B cell (primary cell): ENCODE results near the gene IPO4. TPM values are rescaled to one million over a fixed set of nuclear protein-coding genes. Genes with fewer than 3 reads are reported as not detected.

ENCODE experiments used
- ATAC-seq: fragments of 200-7000 bp; cut with Tn5 transposase; one replicate; pipeline ENCODE4 v1.10.0; 2021; ENCODE audit warnings: low read depth, mild to moderate bottlenecking, moderate number of reproducible peaks, moderate library complexity
- CTCF ChIA-PET: fragments of 350-600 bp; sonication (Branson Sonifier 250); formaldehyde crosslinking; loops from one replicate; lab custom pipeline; 2021; ENCODE audit warnings: antibody characterized with exemption, inconsistent platforms; lab: Charles Lee
- POLR2A ChIA-PET: fragments of 350-600 bp; sonication (Branson Sonifier 250); formaldehyde crosslinking; loops from one replicate; lab custom pipeline; 2021; ENCODE audit warnings: antibody characterized with exemption; lab: Charles Lee
- DNase-seq: peaks from one replicate; pipeline ENCODE4 v3.0.0; 2013
- H2AFZ ChIP-seq: 2 replicates; pipeline ENCODE4 v1.6.1; 2012; ENCODE audit warnings: mild to moderate bottlenecking, low read depth, low read length; ENCODE audit not compliant: insufficient read depth, poor library complexity, severe bottlenecking
- H3K27ac ChIP-seq, 2 donors: 1 replicate in 1 of 2; 2 replicates in 1 of 2; pipeline ENCODE4 v1.5.1; 2012 to 2013; ENCODE audit warnings: low read length in 2 of 2, mild to moderate bottlenecking in 2 of 2, moderate library complexity in 1 of 2
- H3K27me3 ChIP-seq, 4 experiments: fragments of 200-600 bp in 1 of 4; sonication (generic) in 1 of 4; replicated peaks in 1 of 4; 1 replicate in 2 of 4; 2 replicates in 2 of 4; pipeline versions ENCODE4 v1.6.1 to v1.7.0; 2013 to 2016; ENCODE audit warnings: low read length in 3 of 4, mild to moderate bottlenecking in 2 of 4, mixed read lengths in 1 of 4, moderate library complexity in 1 of 4; ENCODE audit not compliant: insufficient read depth in 4 of 4, control insufficient read depth in 3 of 4; ENCODE audit errors: control extremely low read depth in 1 of 4
- H3K36me3 ChIP-seq, 2 experiments: replicated peaks in 1 of 2; 1 replicate in 1 of 2; 2 replicates in 1 of 2; pipeline versions ENCODE4 v1.6.1 to v1.7.1; 2013; ENCODE audit warnings: low read length in 1 of 2; ENCODE audit not compliant: insufficient read depth in 2 of 2, control insufficient read depth in 1 of 2; ENCODE audit errors: control extremely low read depth in 1 of 2, extremely low read depth in 1 of 2
- H3K4me1 ChIP-seq, 2 donors: fragments of 200-600 bp in 1 of 2; sonication (generic) in 1 of 2; 1 replicate in 1 of 2; 2 replicates in 1 of 2; pipeline versions ENCODE4 v1.5.1 to v1.6.1; 2013 to 2017; ENCODE audit warnings: low read length in 2 of 2; ENCODE audit not compliant: control insufficient read depth in 2 of 2, insufficient read depth in 2 of 2
- H3K4me2 ChIP-seq: replicated peaks from 2 replicates; pipeline ENCODE3; 2012; ENCODE audit warnings: mild to moderate bottlenecking, low read depth, low read length; ENCODE audit not compliant: poor library complexity, severe bottlenecking
- H3K4me3 ChIP-seq, 5 experiments: fragments of 200-600 bp in 1 of 5; sonication (generic) in 1 of 5; 1 replicate in 3 of 5; 2 replicates in 2 of 5; pipeline versions ENCODE4 v1.5.1 to v1.7.0; 2011 to 2016; ENCODE audit warnings: low read length in 4 of 5, mild to moderate bottlenecking in 4 of 5, low read depth in 2 of 5, control low read depth in 1 of 5, moderate library complexity in 1 of 5; ENCODE audit not compliant: insufficient read depth in 1 of 5; ENCODE audit errors: control extremely low read depth in 1 of 5, extremely low read depth in 1 of 5
- H3K79me2 ChIP-seq: fragments of 200-600 bp; sonication (generic); one replicate; pipeline ENCODE4 v1.6.0; 2016; ENCODE audit warnings: low read length; ENCODE audit not compliant: control insufficient read depth, insufficient read depth
- H3K9ac ChIP-seq: fragments of 200-600 bp; sonication (generic); 2 replicates; pipeline ENCODE4 v1.6.1; 2017; ENCODE audit warnings: mild to moderate bottlenecking, low read length, moderate library complexity
- H3K9me3 ChIP-seq, 3 donors: one replicate each; pipeline versions ENCODE4 v1.6.1 to v1.7.1; 2013; ENCODE audit warnings: low read length in 2 of 3; ENCODE audit not compliant: control insufficient read depth in 2 of 3, insufficient read depth in 1 of 3; ENCODE audit errors: control extremely low read depth in 1 of 3
- H4K20me1 ChIP-seq: 2 replicates; pipeline ENCODE4 v1.6.0; 2012; ENCODE audit warnings: mild to moderate bottlenecking, low read length; ENCODE audit not compliant: insufficient read depth, control insufficient read depth, poor library complexity, severe bottlenecking
- H3K27ac Mint-ChIP-seq: one replicate; pipeline ENCODE4 v1.8.0; 2021; ENCODE audit warnings: mixed read lengths
- H3K27me3 Mint-ChIP-seq: one replicate; pipeline ENCODE4 v1.8.0; 2021; ENCODE audit warnings: mixed read lengths
- H3K4me1 Mint-ChIP-seq: one replicate; pipeline ENCODE4 v1.8.0; 2021; ENCODE audit warnings: mixed read lengths
- H3K4me3 Mint-ChIP-seq: one replicate; pipeline ENCODE4 v1.8.0; 2021; ENCODE audit warnings: mixed read lengths
- H3K9me3 Mint-ChIP-seq: one replicate; pipeline ENCODE4 v1.8.0; 2022; ENCODE audit warnings: mixed read lengths; ENCODE audit not compliant: insufficient read depth
- CTCF ChIP-seq: fragments of 200-600 bp; IDR thresholded peaks from one replicate; pipeline ENCODE4 v1.8.0; 2022; ENCODE audit warnings: antibody characterized with exemption, mild to moderate bottlenecking
- EZH2 ChIP-seq: IDR thresholded peaks from 2 replicates; pipeline ENCODE4 v1.6.1; 2012; ENCODE audit warnings: borderline replicate concordance, low read depth, mild to moderate bottlenecking, moderate library complexity, low read length; ENCODE audit not compliant: insufficient read depth, poor library complexity, severe bottlenecking
- WGBS: methylation state at CpG from one replicate; pipeline ENCODE4 v1.1.5; 2013; ENCODE audit warnings: missing lambda C conversion rate; ENCODE audit not compliant: insufficient coverage; 5-methylcytosine and 5-hydroxymethylcytosine counted together
- intact Hi-C: fragments of 100-400 bp; cut with micrococcal nuclease; formaldehyde crosslinking; loops from one replicate; pipeline ENCODE4 v1.10.0; 2022
- polyA plus RNA-seq: library from polyadenylated mRNA; depleted of rRNA; stranded (reverse); fragments of >200 nt; gene quantifications from 2 replicates; pipeline ENCODE4 v1.2.3, GENCODE V29; 2012
- total RNA-seq, 2 donors: library from RNA; stranded (reverse); fragments of 120-200 nt in 1 of 2; gene quantifications; 1 replicate in 1 of 2; 2 replicates in 1 of 2; pipeline versions ENCODE4 v1.2.3 to v1.2.4, GENCODE V29; 2013 to 2022

The IPO4 gene
- total and polyA plus RNA-seq, 2 donors (not counting 1 experiment from before 2014, with no cell fraction given): 28.3 to 35.0 TPM

GRCh38 chr14:24211311-24211710, 22.7 kb upstream of the IPO4 start:
- Histone ChIP-seq H2AFZ (no peak overlapping the region), H3K4me3 (no peak overlapping the region), H3K27me3 (no peaks in the 10 kb centered on the region), H3K9me3 (no peaks in the 10 kb centered on the region), H4K20me1 (peaks cover 7% of the 10 kb centered on the region), H3K27ac (peak overlapping the region in 1 of 2 donors; percentile 25), H3K36me3 (peaks cover 2 to 57% of the 10 kb centered on the region in 2 experiments), H3K4me2 (no peak overlapping the region), H3K4me1 (peaks cover 41 to 45% of the 10 kb centered on the region in 2 donors), H3K79me2 (peaks cover 73% of the 10 kb centered on the region), H3K9ac (no peak overlapping the region)
- WGBS: 95% methylated on average over 6 of the region's 6 CpGs
- ChIA-PET CTCF (interaction anchor here (0.8 to 4.1 kb wide), 2 partner anchors 15 to 96 kb away, joined by 3 to 19 read pairs; partner anchors contain the start of gene CIDEB), POLR2A (interaction anchor here (1.0 to 5.3 kb wide), 2 partner anchors 16 to 64 kb away, joined by 3 to 64 read pairs; partner anchors contain the start of genes PSME2, RNF31 and TM9SF1)
- Mint-ChIP-seq H3K4me3 (peak overlapping the region; percentile 93), H3K27ac (peak overlapping the region; percentile 98), H3K9me3 (no peaks in the 10 kb centered on the region), H3K27me3 (no peaks in the 10 kb centered on the region), H3K4me1 (peaks cover 54% of the 10 kb centered on the region)
- no peak for TF ChIP-seq EZH2
- no peak for TF ChIP-seq CTCF
- ATAC-seq (no peak), DNase-seq (no peak)
- intact Hi-C loops: loop anchor here (10.0 kb wide), 1 partner anchor 657 kb away; the partner anchor contains the start of genes THTPA and ZFHX2

DNA sequence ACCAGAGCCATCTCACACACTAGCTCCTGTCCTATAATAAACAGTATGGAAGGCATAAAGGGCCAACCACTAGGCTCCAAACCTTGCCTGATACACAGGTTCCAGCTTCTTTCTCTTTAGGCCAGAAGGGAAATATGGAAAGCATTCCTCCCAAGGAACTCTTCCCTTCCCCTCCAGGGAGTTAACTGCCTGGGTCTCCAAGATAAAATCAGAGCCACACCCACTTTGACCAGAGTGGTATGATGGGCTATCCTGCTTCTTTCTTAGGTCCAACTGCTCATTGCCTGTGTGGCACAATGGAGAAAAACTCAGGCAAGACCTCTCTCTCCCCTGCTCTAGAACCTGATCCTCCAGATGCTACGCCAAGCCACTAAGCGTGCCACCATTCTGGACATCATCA, 19.0 kb upstream of the IPO4 start:
- DNase-seq (no peak), ATAC-seq (no peak)
- Histone ChIP-seq H3K9me3 (no peaks in the 10 kb centered on the region), H3K9ac (no peak overlapping the region), H2AFZ (no peak overlapping the region), H3K4me2 (no peak overlapping the region), H3K36me3 (peaks cover 4 to 68% of the 10 kb centered on the region in 2 experiments), H3K79me2 (peaks cover 80% of the 10 kb centered on the region), H4K20me1 (peaks cover 16% of the 10 kb centered on the region), H3K27ac (peak overlapping the region in 1 of 2 donors; percentile 20), H3K27me3 (no peaks in the 10 kb centered on the region), H3K4me1 (peaks cover 21% of the 10 kb centered on the region in 2 donors), H3K4me3 (no peak overlapping the region)
- Mint-ChIP-seq H3K4me3 (no peak overlapping the region), H3K27ac (peak overlapping the region; percentile 82), H3K27me3 (no peaks in the 10 kb centered on the region), H3K9me3 (no peaks in the 10 kb centered on the region), H3K4me1 (peaks cover 30% of the 10 kb centered on the region)
- ChIA-PET CTCF (interaction anchor here (1.7 to 2.5 kb wide), 2 partner anchors 12 to 35 kb away, joined by 4 to 9 read pairs; partner anchors contain the start of genes TINF2 and TM9SF1), POLR2A (interaction anchor here (1.3 to 1.5 kb wide), 2 partner anchors 11 to 46 kb away, joined by 3 read pairs; partner anchors contain the start of gene IRF9)
- intact Hi-C loops: no loop called here
- TF ChIP-seq EZH2 (no peak), CTCF (no peak)
- WGBS: 96% methylated on average over 2 of the region's 2 CpGs
